ENCODE results near the gene MISP.

- no peak for TF ChIP-seq CTCF (IDR thresholded peaks at IDR 0.05)
- no peak for TF ChIP-seq EZH2phosphoT487 (IDR thresholded peaks at IDR 0.05)
- no peak for TF ChIP-seq EZH2 (IDR thresholded peaks at IDR 0.05)
Observed at GRCh38 chr19:726993-727956, 23.6 kb upstream of the MISP start.

All from neural progenitor cell (in vitro differentiated cells).